HG02588 (cell line): Measurements from ENCODE around the gene RGS9.
"Not testable (repeated sequence)": the region's sequence is repeated elsewhere in the genome, so short reads cannot be mapped to it uniquely, and the experiment has no call there.

ENCODE experiments used
- ATAC-seq: cut with Tn5 transposase; IDR thresholded peaks from one replicate; pipeline ENCODE4 v1.9.1; 2021; ENCODE audit warnings: mild to moderate bottlenecking, moderate library complexity; ENCODE audit not compliant: unreplicated experiment

RGS9 gene

DNA sequence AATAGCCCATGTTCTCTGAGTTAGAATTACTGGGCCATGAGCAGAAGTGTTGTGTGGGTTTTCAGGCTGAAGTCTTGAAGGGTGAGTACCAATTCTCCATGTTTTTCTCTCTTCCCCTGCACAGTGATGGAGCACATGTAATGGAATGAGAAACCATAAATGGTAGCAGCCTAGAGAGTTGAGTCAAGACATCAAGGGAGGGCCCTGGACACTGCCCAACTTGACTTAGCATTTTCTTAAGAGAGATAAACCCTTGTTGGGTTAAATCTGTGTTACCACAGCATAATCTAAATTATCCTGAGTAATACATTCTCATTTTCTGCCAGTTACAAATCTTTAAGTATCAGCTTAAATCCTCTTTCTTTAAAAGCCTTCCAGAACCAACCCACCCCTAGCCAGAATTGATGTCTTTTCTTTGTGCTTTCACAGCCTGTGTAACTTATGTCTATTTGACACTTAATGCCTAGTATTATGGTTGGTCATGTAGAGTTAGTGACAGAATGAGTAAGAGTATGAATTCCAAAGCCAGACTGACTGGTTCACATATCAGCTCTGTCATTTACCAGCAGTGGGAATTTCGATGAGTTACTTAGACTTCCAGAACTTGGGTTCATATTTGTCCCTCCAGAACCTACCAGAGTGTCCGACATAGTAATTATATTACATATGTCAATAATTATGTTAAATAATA lies 27.0 kb upstream of the RGS9 start:
- ATAC-seq = no peak

DNA sequence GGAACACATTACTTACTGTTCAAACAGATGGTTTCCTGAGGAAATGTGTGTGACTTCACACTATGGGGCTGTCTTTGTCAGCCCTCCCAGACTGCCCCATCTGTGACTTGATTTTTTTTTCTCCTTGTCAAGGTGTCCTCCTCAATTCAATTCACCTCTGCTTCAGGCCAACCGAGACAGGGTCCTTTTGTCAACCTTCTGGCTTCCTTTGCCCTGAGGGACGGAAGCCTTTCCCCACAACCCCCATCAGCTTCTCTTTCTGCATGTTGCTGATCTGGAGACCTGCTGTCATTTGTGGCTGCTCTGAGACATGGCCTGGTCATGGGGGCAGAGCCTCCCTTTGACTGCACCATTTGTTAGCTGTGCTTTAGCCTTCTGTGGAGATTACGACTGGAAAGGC lies 21.3 kb upstream of the RGS9 start:
- ATAC-seq = no peak

DNA sequence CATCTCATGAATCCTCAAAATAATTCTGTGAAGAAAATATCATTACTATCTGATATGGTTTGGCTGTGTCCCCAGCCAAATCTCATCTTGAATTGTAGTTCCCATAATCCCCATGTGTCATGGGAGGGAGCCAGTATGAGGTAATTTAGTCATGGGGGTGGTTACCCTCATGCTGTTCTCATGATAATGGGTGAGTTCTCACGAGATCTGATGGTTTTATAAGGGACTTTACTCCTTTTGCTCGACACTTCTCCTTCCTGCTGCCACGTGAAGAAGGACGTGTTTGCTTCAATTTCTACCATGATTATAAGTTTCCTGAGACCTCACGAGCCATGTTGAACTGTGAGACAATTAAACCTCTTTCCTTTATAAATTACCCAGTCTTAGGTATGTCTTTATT lies 20.7 kb upstream of the RGS9 start:
- not testable (repeated sequence) for ATAC-seq

DNA sequence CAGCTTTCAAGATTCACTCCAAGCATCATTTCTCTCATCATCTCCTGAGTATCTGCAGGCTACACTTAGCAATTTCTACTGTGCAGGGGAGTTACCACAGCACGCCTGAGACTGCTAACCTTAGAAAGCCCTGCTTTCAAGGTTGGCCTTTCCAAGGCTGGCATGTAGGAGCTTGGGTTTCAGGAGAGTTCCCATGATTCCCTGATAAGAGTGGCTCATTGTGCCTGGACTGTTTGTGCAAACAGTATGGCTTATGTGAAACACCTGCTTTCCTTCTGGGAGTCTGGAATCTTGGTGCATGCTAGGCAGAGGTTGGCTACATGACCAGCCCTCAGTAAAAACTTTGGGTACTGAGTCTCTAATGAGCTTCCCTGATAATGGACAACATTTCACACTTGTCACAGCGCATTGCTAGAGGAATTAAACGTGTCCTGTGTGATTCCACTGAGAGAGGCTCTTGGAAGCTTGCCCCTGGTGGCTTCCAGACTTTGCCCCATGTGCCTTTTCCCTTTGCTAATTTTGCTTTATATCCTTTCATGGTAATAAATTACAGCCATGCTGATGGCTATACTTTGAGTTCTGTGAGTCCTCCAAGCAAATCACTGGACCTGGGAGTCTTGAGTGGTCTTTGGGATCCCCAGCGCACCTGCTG lies 19.7 kb upstream of the RGS9 start:
- no peak for ATAC-seq

GRCh38 chr17:65121368-65121767 lies 15.8 kb upstream of the RGS9 start:
- no peak for ATAC-seq

DNA sequence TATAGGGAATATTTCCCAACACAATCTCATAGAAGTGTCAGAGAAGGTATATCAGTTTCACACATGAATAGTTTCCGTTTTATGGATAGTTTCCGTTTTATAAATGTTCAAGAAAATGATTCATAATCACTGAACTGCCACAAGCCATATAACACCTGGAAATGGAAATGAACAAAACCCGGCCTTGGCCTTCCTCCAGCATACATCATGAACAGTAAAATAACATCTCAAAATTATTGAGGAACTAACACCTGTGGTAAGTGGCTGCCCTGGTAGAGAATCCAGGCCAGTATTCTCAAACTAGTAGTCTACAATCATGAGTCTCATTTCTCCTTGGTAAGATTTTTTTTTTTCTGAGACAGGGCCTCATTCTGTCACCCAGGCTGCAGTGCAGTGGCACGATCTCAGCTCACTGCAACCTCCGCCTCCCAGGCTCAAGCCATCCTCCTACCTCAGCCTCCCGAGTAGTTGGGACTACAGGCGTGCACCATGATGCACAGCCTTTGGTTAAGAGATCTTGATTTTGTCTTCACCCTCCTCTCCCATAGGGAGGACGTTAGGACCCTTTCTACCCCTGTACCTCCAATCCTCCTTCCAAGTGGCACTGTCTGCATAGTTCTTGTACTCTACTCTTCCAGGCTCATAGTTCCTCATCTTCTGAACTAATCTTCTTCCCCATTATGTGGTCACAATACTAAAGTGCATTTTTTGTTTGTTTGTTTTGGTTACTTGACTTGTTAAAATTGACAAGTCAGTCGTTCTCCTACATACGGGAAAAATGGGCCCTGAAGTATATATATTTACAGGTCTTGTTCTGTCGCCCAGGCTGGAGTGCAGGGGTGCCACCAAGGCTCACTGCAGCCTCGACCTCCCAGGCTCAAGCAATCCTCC lies 15.0 kb upstream of the RGS9 start:
- no peak for ATAC-seq

GRCh38 chr17:65122836-65123756 lies 14.1 kb upstream of the RGS9 start:
- ATAC-seq = peak; percentile 84

DNA sequence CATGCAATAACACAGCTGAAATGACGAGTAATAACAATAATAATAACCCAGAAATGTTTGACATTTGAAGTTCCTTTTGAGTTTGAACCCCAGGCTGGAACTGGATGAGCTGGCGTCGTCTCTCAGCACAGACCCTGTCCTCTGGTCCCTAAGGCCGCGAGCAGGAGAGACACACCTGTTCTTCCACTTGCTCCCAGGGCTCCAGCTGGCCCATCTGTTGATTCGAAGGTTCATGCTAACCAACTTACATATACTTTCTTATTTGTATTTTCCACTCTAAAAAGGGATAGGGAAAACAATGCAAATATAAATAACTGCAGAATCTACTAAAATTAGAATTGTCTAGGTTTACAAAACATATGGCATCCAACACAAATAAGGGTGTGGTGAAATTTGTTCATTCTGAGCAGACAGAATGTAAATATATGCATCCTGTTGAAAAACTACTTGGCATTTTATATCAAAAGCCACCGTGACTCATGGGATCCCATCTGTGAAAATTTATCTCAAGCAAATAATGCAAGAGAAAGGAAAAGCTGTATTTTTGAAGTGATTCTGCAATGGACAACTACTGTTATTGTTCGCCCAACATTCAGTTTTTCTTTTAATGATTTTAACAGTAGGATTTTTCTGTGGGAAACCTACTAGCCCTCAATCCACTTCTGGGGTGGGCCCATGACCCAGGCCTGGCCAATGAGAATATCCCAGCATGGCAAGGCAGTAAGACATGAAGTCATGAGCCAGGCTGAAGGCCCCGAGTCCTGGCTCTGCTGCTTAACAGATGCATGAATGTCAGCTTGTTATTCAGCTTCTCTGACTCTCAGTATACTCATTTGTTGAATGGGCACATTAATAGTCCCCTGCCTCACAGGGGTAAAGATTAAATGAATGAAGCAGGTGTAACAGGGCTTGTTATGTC lies 13.2 kb upstream of the RGS9 start:
- no peak for ATAC-seq

GRCh38 chr17:65130832-65131231 lies 6.3 kb upstream of the RGS9 start:
- ATAC-seq = no peak

- no peak for ATAC-seq
These were observed 5.9 kb upstream of the RGS9 start for GRCh38 chr17:65131240-65131639.

DNA sequence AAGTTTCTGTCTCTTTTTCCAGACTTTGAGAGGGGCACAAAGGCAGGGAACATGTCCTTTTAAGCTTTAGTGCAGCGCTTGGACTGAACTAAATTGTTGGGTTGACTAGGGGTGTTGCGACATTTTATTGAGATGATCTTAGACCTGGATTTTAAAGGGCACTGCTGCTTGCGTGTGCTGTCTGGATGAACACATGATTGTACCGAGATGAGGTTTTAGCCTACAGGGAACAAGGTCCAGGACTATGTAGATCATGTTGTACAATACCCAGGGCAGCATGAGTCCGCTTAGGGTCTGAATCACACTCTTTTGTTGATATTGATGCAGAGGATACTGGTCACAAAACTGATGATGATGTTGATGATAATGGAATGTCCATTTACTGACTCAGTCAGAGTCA lies 5.2 kb upstream of the RGS9 start:
- no peak for ATAC-seq

- no peak for ATAC-seq
These were observed 3.1 kb upstream of the RGS9 start for GRCh38 chr17:65134035-65134434.

- no peak for ATAC-seq
These were observed 2.1 kb downstream of the RGS9 start for GRCh38 chr17:65139101-65139764.

DNA sequence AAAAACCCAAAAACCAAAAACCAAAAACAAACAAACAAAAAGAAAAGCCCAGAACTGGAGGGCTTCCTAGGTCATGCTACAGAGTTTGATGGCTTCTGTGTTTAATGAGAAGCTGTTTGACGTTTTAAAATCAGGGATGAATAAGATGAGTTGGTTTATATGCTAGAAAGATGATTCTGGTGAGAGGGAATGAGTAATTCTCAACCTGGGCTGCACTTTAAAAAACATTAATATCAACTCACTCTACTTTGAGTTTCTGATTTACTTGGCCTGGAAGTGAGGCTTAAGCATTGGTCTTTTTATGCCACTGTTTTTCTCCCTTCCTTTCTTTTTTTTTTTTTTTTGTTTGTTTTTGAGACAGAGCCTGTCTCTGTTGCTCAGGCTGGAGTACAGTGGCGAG lies 5.1 kb downstream of the RGS9 start:
- ATAC-seq = no peak

DNA sequence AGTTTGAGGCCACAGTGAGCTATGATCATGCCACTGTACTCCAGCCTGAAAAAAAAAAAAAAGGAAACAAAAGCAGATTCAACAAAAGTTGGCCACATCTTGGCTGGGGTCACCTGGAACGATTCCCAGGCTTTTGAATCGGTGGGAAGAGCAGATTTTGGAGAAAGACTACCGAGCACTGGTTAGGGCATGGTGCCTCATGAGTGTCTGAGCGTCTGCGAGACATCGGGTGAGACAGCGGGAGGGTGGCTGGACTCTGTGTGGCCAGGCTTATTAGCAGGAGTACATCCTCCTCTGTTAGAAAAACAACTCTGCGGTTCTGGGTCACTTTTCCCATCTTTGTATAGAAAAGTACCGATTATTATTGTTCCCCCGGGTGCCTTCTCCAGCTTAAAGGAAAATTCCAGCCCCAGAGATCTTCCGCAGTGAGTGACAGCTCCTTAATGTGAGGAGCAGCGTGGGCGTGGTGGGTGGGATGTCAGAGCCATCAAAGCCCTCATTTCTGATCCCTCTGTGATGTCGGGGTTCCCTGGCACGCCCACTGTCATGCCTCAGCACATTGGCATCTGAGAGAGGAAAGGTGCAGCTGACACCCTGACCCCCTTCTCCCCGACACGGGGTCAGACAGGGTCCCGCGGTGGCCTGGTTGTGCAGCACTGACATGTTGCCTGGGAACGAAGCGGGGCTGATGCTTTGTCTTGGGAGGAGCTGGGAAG lies 6.9 kb downstream of the RGS9 start:
- ATAC-seq = no peak

DNA sequence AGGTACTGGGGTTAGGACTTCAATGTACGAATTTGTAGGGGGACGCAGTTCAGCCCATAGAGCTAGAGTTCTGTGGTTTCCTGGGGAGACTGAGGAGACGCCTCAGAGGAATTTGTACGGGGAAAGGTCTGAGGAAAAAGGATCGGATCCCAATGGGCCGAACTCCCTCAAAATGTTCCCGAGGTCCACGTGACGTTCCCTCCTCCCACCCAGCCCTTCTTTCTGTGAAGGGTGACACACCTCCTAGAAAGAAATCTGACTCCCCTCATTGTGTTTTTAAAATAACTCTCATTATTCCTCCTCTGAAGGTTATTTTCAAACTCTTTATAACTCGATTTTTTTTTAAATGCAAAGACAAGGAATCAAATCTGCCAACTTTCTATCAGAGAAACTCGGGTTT lies 8.6 kb downstream of the RGS9 start:
- no peak for ATAC-seq

DNA sequence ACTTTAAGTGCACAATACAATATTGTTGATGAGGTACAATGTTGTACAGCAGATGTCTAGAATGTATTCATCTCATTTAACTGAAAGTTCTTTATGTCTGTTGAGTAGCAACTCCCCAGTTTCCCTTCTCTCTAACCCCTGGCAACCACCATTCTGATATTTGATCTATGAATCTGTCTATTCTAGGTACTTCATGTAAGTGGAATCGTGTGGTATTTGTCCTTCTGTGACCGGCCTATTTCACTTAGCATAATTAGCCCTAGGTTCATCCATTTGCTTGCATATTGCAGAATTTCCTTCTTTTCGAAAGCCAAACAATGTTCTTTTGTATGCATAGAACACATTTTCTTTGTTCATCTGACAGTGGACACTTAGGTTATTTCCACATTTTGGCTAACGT lies 10.8 kb downstream of the RGS9 start:
- ATAC-seq = no peak

- ATAC-seq = peak; percentile 84
These were observed 17.8 kb downstream of the RGS9 start for GRCh38 chr17:65154770-65155589.
